ENCODE measurements around the gene TRPV5. TPM values are rescaled to one million over a fixed set of nuclear protein-coding genes. Genes with fewer than 3 reads are reported as not detected.

The TRPV5 gene
- total RNA-seq, 6 donors from 2014 or later, result not detected

- ATAC-seq (ENCODE audit: low FRiP score in 2 of 2) (no peak), DNase-seq (no peak)
- Histone ChIP-seq H3K4me3 (no peak overlapping the region), H3K27ac (no peak overlapping the region), H3K4me1 (peaks cover 0 to 7% (median 2%) of the 10 kb centered on the region in 4 donors), H3K27me3 (no peaks in the 10 kb centered on the region), H3K36me3 (no peaks in the 10 kb centered on the region), H3K9me3 (no peaks in the 10 kb centered on the region)
- WGBS, 2 donors, result 95 to 100% methylated on average over 4 of the region's 4 CpGs
- TF ChIP-seq EP300 (IDR thresholded peaks at IDR 0.05), result no peak
- no peak for TF ChIP-seq CTCF (IDR thresholded peaks at IDR 0.05)
- TF ChIP-seq POLR2A (IDR thresholded peaks at IDR 0.05), result no peak
- no peak for TF ChIP-seq POLR2AphosphoS5 (IDR thresholded peaks at IDR 0.05)
These were observed 5.1 kb upstream of the TRPV5 start for GRCh38 chr7:142938611-142939010.

GRCh38 chr7:142935941-142936565 is 2.5 kb upstream of the TRPV5 start:
- no peak for TF ChIP-seq POLR2A (IDR thresholded peaks at IDR 0.05)
- no peak for TF ChIP-seq EP300 (IDR thresholded peaks at IDR 0.05)
- TF ChIP-seq POLR2AphosphoS5 (IDR thresholded peaks at IDR 0.05), result no peak
- no peak for TF ChIP-seq CTCF (IDR thresholded peaks at IDR 0.05)
- H3K36me3 ChIP-seq, result no peaks in the 10 kb centered on the region
- peaks cover 0 to 2% (median under 1%) of the 10 kb centered on the region in 4 donors for H3K4me1 ChIP-seq
- H3K27me3 ChIP-seq, result no peaks in the 10 kb centered on the region
- DNase-seq (no peak), ATAC-seq (ENCODE audit: low FRiP score in 2 of 2) (no peak)
- no peaks in the 10 kb centered on the region for H3K9me3 ChIP-seq
- WGBS, 2 donors, result 71 to 88% methylated on average over 11 to 12 of the region's 12 CpGs
- H3K4me3 ChIP-seq, result no peak overlapping the region
- no peak overlapping the region for H3K27ac ChIP-seq

GRCh38 chr7:142934056-142934455 is 510 bp upstream of the TRPV5 start:
- DNase-seq, result no peak
- Histone ChIP-seq H3K4me3 (no peak overlapping the region), H3K36me3 (no peaks in the 10 kb centered on the region), H3K27ac (no peak overlapping the region), H3K27me3 (no peaks in the 10 kb centered on the region), H3K9me3 (no peaks in the 10 kb centered on the region), H3K4me1 (no peaks in the 10 kb centered on the region)
- no peak for ATAC-seq (ENCODE audit: low FRiP score in 2 of 2)
- WGBS, 2 donors, result 78 to 84% methylated on average over 11 to 12 of the region's 12 CpGs
- TF ChIP-seq EP300 (IDR thresholded peaks at IDR 0.05) (no peak), CTCF (IDR thresholded peaks at IDR 0.05) (no peak), POLR2AphosphoS5 (IDR thresholded peaks at IDR 0.05) (no peak), POLR2A (IDR thresholded peaks at IDR 0.05) (no peak)

GRCh38 chr7:142933092-142933475 is 462 bp downstream of the TRPV5 start:
- ATAC-seq (ENCODE audit: low FRiP score in 2 of 2) (no peak), DNase-seq (no peak)
- Histone ChIP-seq H3K36me3 (no peaks in the 10 kb centered on the region), H3K27me3 (no peaks in the 10 kb centered on the region), H3K27ac (no peak overlapping the region), H3K9me3 (no peaks in the 10 kb centered on the region), H3K4me3 (no peak overlapping the region), H3K4me1 (no peaks in the 10 kb centered on the region)
- no peak for TF ChIP-seq POLR2AphosphoS5 (IDR thresholded peaks at IDR 0.05)
- no peak for TF ChIP-seq CTCF (IDR thresholded peaks at IDR 0.05)
- WGBS, 2 donors, result 85 to 91% methylated on average over 7 of the region's 7 CpGs

- H3K4me1 ChIP-seq, result no peaks in the 10 kb centered on the region
- no peaks in the 10 kb centered on the region for H3K36me3 ChIP-seq
- no peak for TF ChIP-seq POLR2AphosphoS5 (IDR thresholded peaks at IDR 0.05)
- TF ChIP-seq POLR2A (IDR thresholded peaks at IDR 0.05), result no peak
- no peak for TF ChIP-seq CTCF (IDR thresholded peaks at IDR 0.05)
- TF ChIP-seq EP300 (IDR thresholded peaks at IDR 0.05), result no peak
- no peak for ATAC-seq (ENCODE audit: low FRiP score in 2 of 2)
- no peaks in the 10 kb centered on the region for H3K27me3 ChIP-seq
- H3K4me3 ChIP-seq, result no peak overlapping the region
- no peak for DNase-seq
- H3K27ac ChIP-seq, result no peak overlapping the region
- WGBS, 2 donors, result 72 to 80% methylated on average over 4 to 5 of the region's 5 CpGs
- H3K9me3 ChIP-seq, result no peaks in the 10 kb centered on the region
These were observed 1.0 kb downstream of the TRPV5 start for GRCh38 chr7:142932386-142933091.

Measured in upper lobe of left lung (tissue), 6 donors.